OCI-LY1 (cell line): ENCODE results near the gene BPIFB2.

Source experiments
- H2AFZ ChIP-seq: fragments of 200-600 bp; sonication (generic), shearing (Covaris generic); 2 replicates; pipeline ENCODE4 v1.6.0; 2014; ENCODE audit warnings: antibody characterized with exemption, mild to moderate bottlenecking, low read length
- H3F3A ChIP-seq: fragments of 200-600 bp; sonication (generic), shearing (Covaris generic); 2 replicates; pipeline ENCODE4 v1.6.0; 2014; ENCODE audit warnings: mild to moderate bottlenecking, antibody characterized with exemption, low read length, moderate library complexity; ENCODE audit not compliant: insufficient read depth
- H3K27ac ChIP-seq: fragments of 200-600 bp; sonication (generic); 2 replicates; pipeline ENCODE4 v1.5.1; 2014; ENCODE audit warnings: low read length, mixed run types, mild to moderate bottlenecking, low read depth; ENCODE audit not compliant: poor library complexity, severe bottlenecking
- H3K27me3 ChIP-seq: fragments of 200-600 bp; sonication (generic); 2 replicates; pipeline ENCODE4 v1.6.0; 2014; ENCODE audit warnings: antibody characterized with exemption, mild to moderate bottlenecking, low read length, moderate library complexity; ENCODE audit not compliant: insufficient read depth
- H3K36me3 ChIP-seq: fragments of 200-600 bp; sonication (generic); 2 replicates; pipeline ENCODE4 v1.6.1; 2014; ENCODE audit warnings: mild to moderate bottlenecking, antibody characterized with exemption, low read length, moderate library complexity, mixed read lengths; ENCODE audit not compliant: insufficient read depth
- H3K4me1 ChIP-seq: fragments of 200-600 bp; sonication (generic); 2 replicates; pipeline ENCODE4 v1.5.1; 2014; ENCODE audit warnings: mild to moderate bottlenecking, low read length, moderate library complexity; ENCODE audit not compliant: insufficient read depth, severe bottlenecking
- H3K4me2 ChIP-seq: fragments of 200-600 bp; sonication (generic), shearing (Covaris generic); 2 replicates; pipeline ENCODE4 v1.6.1; 2014; ENCODE audit warnings: low read length
- H3K4me3 ChIP-seq: fragments of 200-600 bp; sonication (generic); 2 replicates; pipeline ENCODE4 v1.5.1; 2014; ENCODE audit warnings: low read length, low read depth, mild to moderate bottlenecking, mixed read lengths; ENCODE audit not compliant: poor library complexity, severe bottlenecking
- H3K79me2 ChIP-seq: fragments of 200-600 bp; shearing (Covaris generic); 2 replicates; pipeline ENCODE4 v1.6.1; 2016; ENCODE audit warnings: mixed run types, low read length, mixed read lengths; ENCODE audit not compliant: insufficient read depth
- H3K9ac ChIP-seq: fragments of 200-600 bp; sonication (generic), shearing (Covaris generic); 2 replicates; pipeline ENCODE4 v1.6.1; 2014; ENCODE audit warnings: mild to moderate bottlenecking, low read length, mixed read lengths
- H3K9me2 ChIP-seq: fragments of 200-600 bp; sonication (generic), shearing (Covaris generic); 2 replicates; pipeline ENCODE4 v1.6.1; 2014; ENCODE audit warnings: low read depth, mild to moderate bottlenecking, low read length, mixed read lengths
- H3K9me3 ChIP-seq: fragments of 200-600 bp; shearing (Covaris generic); 2 replicates; pipeline ENCODE4 v1.6.1; 2014; ENCODE audit warnings: low read length, mixed read lengths
- H4K20me1 ChIP-seq: fragments of 200-600 bp; sonication (generic), shearing (Covaris generic); 2 replicates; pipeline ENCODE4 v1.6.0; 2016; ENCODE audit warnings: mild to moderate bottlenecking, low read length; ENCODE audit not compliant: insufficient read depth
- EZH2 ChIP-seq: fragments of 200-600 bp; sonication (generic), shearing (Covaris generic); IDR thresholded peaks from 2 replicates; pipeline ENCODE4 v1.8.0; 2017; ENCODE audit warnings: borderline replicate concordance, mixed run types, mild to moderate bottlenecking, antibody characterized with exemption, low read length, moderate library complexity, mixed read lengths
- TF ChIP-seq, protein P1 (sequence below): fragments of 200-600 bp; sonication (generic), shearing (Covaris generic); IDR thresholded peaks from 2 replicates; pipeline ENCODE4 v1.5.1; 2017; ENCODE audit warnings: mild to moderate bottlenecking, antibody characterized with exemption, low read length, moderate library complexity, mixed read lengths

The BPIFB2 gene

DNA sequence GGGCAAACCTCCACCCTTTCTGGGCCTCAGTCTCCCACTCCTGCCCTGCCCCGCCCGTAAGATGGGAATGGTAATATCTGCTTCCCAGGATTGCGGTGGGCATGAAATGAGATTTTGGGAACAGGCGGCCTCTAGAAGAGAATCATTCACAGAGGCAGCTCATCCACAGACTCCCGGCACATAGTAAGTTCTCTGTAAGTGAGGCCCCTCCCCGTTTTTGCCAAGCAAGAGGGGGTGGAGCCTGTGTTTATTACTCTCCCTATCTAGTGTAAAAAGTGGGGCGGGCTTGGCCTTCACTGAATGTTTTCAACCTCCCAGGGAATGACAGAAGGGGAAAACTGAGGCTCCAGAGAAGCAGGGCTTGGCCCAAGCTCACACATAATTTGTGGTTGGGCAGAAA, 23.3 kb upstream of the BPIFB2 start:
- H2AFZ ChIP-seq = no peak overlapping the region
- H3K9me2 ChIP-seq = no peaks in the 10 kb centered on the region
- no peaks in the 10 kb centered on the region for H3K4me1 ChIP-seq
- no peaks in the 10 kb centered on the region; the same call in 1 of the 2 replicates for H3K27me3 ChIP-seq
- H3K4me3 ChIP-seq = no peak overlapping the region
- H3K79me2 ChIP-seq = no peaks in the 10 kb centered on the region
- no peak overlapping the region for H3K9ac ChIP-seq
- no peaks in the 10 kb centered on the region for H3F3A ChIP-seq
- H3K36me3 ChIP-seq = no peaks in the 10 kb centered on the region
- H3K27ac ChIP-seq = no peak overlapping the region
- no peak for TF ChIP-seq EZH2
- TF ChIP-seq, protein P1, sequence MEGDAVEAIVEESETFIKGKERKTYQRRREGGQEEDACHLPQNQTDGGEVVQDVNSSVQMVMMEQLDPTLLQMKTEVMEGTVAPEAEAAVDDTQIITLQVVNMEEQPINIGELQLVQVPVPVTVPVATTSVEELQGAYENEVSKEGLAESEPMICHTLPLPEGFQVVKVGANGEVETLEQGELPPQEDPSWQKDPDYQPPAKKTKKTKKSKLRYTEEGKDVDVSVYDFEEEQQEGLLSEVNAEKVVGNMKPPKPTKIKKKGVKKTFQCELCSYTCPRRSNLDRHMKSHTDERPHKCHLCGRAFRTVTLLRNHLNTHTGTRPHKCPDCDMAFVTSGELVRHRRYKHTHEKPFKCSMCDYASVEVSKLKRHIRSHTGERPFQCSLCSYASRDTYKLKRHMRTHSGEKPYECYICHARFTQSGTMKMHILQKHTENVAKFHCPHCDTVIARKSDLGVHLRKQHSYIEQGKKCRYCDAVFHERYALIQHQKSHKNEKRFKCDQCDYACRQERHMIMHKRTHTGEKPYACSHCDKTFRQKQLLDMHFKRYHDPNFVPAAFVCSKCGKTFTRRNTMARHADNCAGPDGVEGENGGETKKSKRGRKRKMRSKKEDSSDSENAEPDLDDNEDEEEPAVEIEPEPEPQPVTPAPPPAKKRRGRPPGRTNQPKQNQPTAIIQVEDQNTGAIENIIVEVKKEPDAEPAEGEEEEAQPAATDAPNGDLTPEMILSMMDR = no peak
- no peaks in the 10 kb centered on the region for H4K20me1 ChIP-seq
- H3K9me3 ChIP-seq = no peaks in the 10 kb centered on the region
- no peak overlapping the region for H3K4me2 ChIP-seq

DNA sequence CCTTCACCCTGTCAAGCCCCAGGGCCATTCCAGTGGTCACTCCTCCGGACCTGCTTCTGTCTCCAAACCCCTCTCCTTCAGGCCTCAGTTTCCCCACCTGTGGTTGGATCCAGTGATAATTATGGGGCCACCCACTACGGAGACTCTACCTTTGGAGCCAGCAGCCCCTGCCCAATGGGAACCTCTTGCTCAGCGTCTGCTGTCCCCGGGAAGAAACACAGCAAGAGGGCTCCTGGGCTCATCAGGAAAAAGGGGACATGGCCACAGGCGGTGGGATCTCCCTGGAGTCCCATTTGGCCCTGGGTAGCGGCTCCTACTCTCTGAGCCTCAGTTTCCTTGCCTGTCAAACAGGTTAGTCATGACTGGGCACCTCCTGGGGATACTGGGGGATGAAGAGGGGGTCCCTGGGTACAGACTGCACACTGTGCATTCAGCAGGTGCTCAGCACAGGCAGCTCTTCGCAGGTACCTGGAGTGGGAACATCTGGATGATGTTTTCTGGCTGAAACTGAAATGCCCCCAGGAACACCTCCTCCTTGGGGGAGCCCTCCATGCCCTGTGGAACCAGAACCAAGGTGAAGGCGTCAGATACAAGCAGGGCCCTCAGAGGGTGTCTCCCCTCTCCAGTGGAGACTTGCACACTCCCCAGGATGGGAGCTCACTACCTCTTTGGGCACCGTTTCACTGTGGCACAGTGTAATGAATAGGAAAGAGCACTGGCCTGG, 22.7 kb upstream of the BPIFB2 start:
- Histone ChIP-seq H3K79me2 (no peaks in the 10 kb centered on the region), H3K9ac (no peak overlapping the region), H3K27me3 (no peaks in the 10 kb centered on the region; the same call in 1 of the 2 replicates), H3K4me1 (no peaks in the 10 kb centered on the region), H3K4me2 (no peak overlapping the region), H3K36me3 (no peaks in the 10 kb centered on the region), H3K9me2 (no peaks in the 10 kb centered on the region), H3K4me3 (no peak overlapping the region), H4K20me1 (no peaks in the 10 kb centered on the region), H3K27ac (no peak overlapping the region), H3K9me3 (no peaks in the 10 kb centered on the region), H3F3A (no peaks in the 10 kb centered on the region), H2AFZ (no peak overlapping the region)
- TF ChIP-seq EZH2 = no peak
- TF ChIP-seq, protein P1 = no peak

DNA sequence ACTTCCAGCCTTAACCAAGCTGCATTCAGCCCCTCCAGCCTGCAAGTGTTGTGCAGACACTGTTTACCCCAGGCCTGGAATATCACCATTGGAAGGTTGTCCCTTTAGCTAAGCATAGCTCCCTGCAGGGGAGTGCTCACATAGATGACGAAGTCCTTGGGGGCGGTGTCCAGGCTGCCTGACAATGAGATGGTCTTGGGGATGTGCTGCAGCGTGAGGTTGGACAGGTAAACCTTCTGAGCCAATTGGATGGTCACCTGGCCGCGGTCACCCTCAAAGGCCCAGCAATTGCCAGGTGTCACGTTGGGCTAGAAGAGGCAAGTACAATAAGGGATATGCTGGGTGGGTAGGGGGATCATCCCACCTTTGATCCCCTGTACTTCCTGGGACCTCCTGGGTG, 21.9 kb upstream of the BPIFB2 start:
- H2AFZ ChIP-seq = no peak overlapping the region
- H3K4me2 ChIP-seq = no peak overlapping the region
- no peaks in the 10 kb centered on the region for H3K36me3 ChIP-seq
- H3K9me2 ChIP-seq = no peaks in the 10 kb centered on the region
- H3K9me3 ChIP-seq = no peaks in the 10 kb centered on the region
- no peaks in the 10 kb centered on the region for H3K4me1 ChIP-seq
- no peak overlapping the region for H3K9ac ChIP-seq
- H3K79me2 ChIP-seq = no peaks in the 10 kb centered on the region
- H3K4me3 ChIP-seq = no peak overlapping the region
- no peaks in the 10 kb centered on the region; the same call in 1 of the 2 replicates for H3K27me3 ChIP-seq
- H3F3A ChIP-seq = no peaks in the 10 kb centered on the region
- H3K27ac ChIP-seq = no peak overlapping the region
- H4K20me1 ChIP-seq = no peaks in the 10 kb centered on the region
- TF ChIP-seq EZH2 = no peak
- TF ChIP-seq, protein P1 = no peak
